CD14-positive monocyte (primary cell): ENCODE measurements around the gene ASF1A. TPM values are rescaled to one million over a fixed set of nuclear protein-coding genes. Genes with fewer than 3 reads are reported as not detected.

ENCODE experiments used
- DNase-seq, 3 donors: peaks; one replicate each; pipeline ENCODE4 v3.0.0-alpha.2; 2011 to 2022
- H2AFZ ChIP-seq: 2 replicates; pipeline ENCODE4 v1.6.0; 2012; ENCODE audit warnings: mild to moderate bottlenecking, low read depth, low read length, inconsistent platforms; ENCODE audit not compliant: insufficient read depth, poor library complexity, severe bottlenecking
- H3K27ac ChIP-seq, 2 donors: 1 replicate in 1 of 2; 2 replicates in 1 of 2; pipeline ENCODE4 v1.5.1; 2012 to 2013; ENCODE audit warnings: low read length in 2 of 2, control low read depth in 1 of 2, inconsistent platforms in 1 of 2, low read depth in 1 of 2, mild to moderate bottlenecking in 1 of 2
- H3K27me3 ChIP-seq, 2 donors: one replicate each; pipeline versions ENCODE4 v1.6.0 to v1.6.1; 2011 to 2013; ENCODE audit warnings: low read length in 2 of 2; ENCODE audit not compliant: control insufficient read depth in 2 of 2, insufficient read depth in 2 of 2
- H3K36me3 ChIP-seq, 2 donors: replicated peaks in 1 of 2; 1 replicate in 1 of 2; 2 replicates in 1 of 2; pipeline versions ENCODE4 v1.5.1 to v1.6.1; 2012 to 2013; ENCODE audit warnings: low read length in 2 of 2, control low read depth in 1 of 2, inconsistent platforms in 1 of 2, mild to moderate bottlenecking in 1 of 2; ENCODE audit not compliant: insufficient read depth in 2 of 2, control insufficient read depth in 1 of 2
- H3K4me1 ChIP-seq, 2 donors: 1 replicate in 1 of 2; 2 replicates in 1 of 2; pipeline versions ENCODE4 v1.5.1 to v1.6.1; 2012 to 2013; ENCODE audit warnings: low read length in 2 of 2, control low read depth in 1 of 2, inconsistent platforms in 1 of 2, mild to moderate bottlenecking in 1 of 2, moderate library complexity in 1 of 2; ENCODE audit not compliant: insufficient read depth in 2 of 2, control insufficient read depth in 1 of 2
- H3K4me2 ChIP-seq: replicated peaks from 2 replicates; pipeline ENCODE3; 2012; ENCODE audit warnings: low read length, moderate library complexity, mild to moderate bottlenecking; ENCODE audit not compliant: poor library complexity, severe bottlenecking; ENCODE audit errors: extremely low read depth
- H3K4me3 ChIP-seq, 3 experiments: fragments of 200-600 bp in 1 of 3; sonication (generic) in 1 of 3; replicated peaks in 1 of 3; 1 replicate in 2 of 3; 2 replicates in 1 of 3; pipeline ENCODE4 v1.5.1; 2011 to 2013; ENCODE audit warnings: low read length in 3 of 3, mild to moderate bottlenecking in 3 of 3, control low read depth in 2 of 3, low read depth in 2 of 3, inconsistent platforms in 1 of 3, moderate library complexity in 1 of 3
- H3K79me2 ChIP-seq: 2 replicates; pipeline ENCODE4 v1.6.0; 2012; ENCODE audit warnings: mild to moderate bottlenecking, control low read depth, inconsistent platforms, low read length, moderate library complexity; ENCODE audit not compliant: insufficient read depth
- H3K9ac ChIP-seq: 2 replicates; pipeline ENCODE4 v1.6.0; 2017; ENCODE audit warnings: low read length, mild to moderate bottlenecking; ENCODE audit not compliant: insufficient read depth, poor library complexity, severe bottlenecking
- H3K9me3 ChIP-seq, 2 donors: replicated peaks in 1 of 2; 1 replicate in 1 of 2; 2 replicates in 1 of 2; pipeline versions ENCODE4 v1.5.1 to v1.6.1; 2012 to 2013; ENCODE audit warnings: low read length in 2 of 2, control low read depth in 1 of 2; ENCODE audit not compliant: control insufficient read depth in 1 of 2, insufficient read depth in 1 of 2
- H4K20me1 ChIP-seq: 2 replicates; pipeline ENCODE4 v1.6.0; 2012; ENCODE audit warnings: mild to moderate bottlenecking, low read length, control low read depth, moderate library complexity; ENCODE audit not compliant: insufficient read depth
- H3K27ac Mint-ChIP-seq, 7 donors: one replicate each; pipeline ENCODE4 v1.8.0; 2020; ENCODE audit warnings: mild to moderate bottlenecking in 7 of 7, mixed read lengths in 7 of 7, moderate library complexity in 6 of 7, inconsistent platforms in 2 of 7
- H3K27me3 Mint-ChIP-seq, 3 donors: one replicate each; pipeline ENCODE4 v1.8.0; 2021 to 2022; ENCODE audit warnings: low read depth in 3 of 3, mild to moderate bottlenecking in 3 of 3, mixed read lengths in 3 of 3, moderate library complexity in 3 of 3, inconsistent platforms in 1 of 3
- H3K36me3 Mint-ChIP-seq, 2 donors: one replicate each; pipeline ENCODE4 v1.8.0; 2020; ENCODE audit warnings: mixed read lengths in 2 of 2, inconsistent platforms in 1 of 2, mild to moderate bottlenecking in 1 of 2
- H3K4me1 Mint-ChIP-seq: one replicate; pipeline ENCODE4 v1.8.0; 2020; ENCODE audit warnings: mild to moderate bottlenecking, mixed read lengths
- H3K4me3 Mint-ChIP-seq, 2 donors: one replicate each; pipeline ENCODE4 v1.8.0; 2020; ENCODE audit warnings: mild to moderate bottlenecking in 2 of 2, mixed read lengths in 2 of 2, moderate library complexity in 1 of 2
- H3K9me3 Mint-ChIP-seq, 7 donors: one replicate each; pipeline ENCODE4 v1.8.0; 2020 to 2022; ENCODE audit warnings: mixed read lengths in 7 of 7, mild to moderate bottlenecking in 6 of 7, moderate library complexity in 6 of 7, inconsistent platforms in 2 of 7
- WGBS: methylation state at CpG from one replicate; pipeline ENCODE4 v1.1.5; 2013; ENCODE audit warnings: missing lambda C conversion rate; ENCODE audit not compliant: insufficient coverage; 5-methylcytosine and 5-hydroxymethylcytosine counted together
- intact Hi-C, 2 donors: fragments of 100-400 bp; cut with micrococcal nuclease; formaldehyde crosslinking; loops; one replicate each; pipeline versions ENCODE4 v1.15.0 to v1.15.1; 2023
- polyA plus RNA-seq, 3 donors: library from polyadenylated mRNA; depleted of rRNA in 1 of 3; unstranded in 2 of 3; stranded (reverse) in 1 of 3; fragments of 300-500 nt in 2 of 3; fragments of >200 nt in 1 of 3; fragmentation: Illumina TruSeq in 2 of 3; gene quantifications; 1 replicate in 2 of 3; 2 replicates in 1 of 3; pipeline ENCODE4 v1.2.3, GENCODE V29; 2012 to 2021
- TF ChIP-seq, protein P1 (sequence below): fragments of 200-600 bp; IDR thresholded peaks from one replicate; pipeline ENCODE4 v1.8.0; 2022; ENCODE audit warnings: antibody characterized with exemption, mild to moderate bottlenecking

Gene ASF1A
- polyA plus RNA-seq, 3 donors, result 3.1 to 14.4 (median 10.5) TPM

DNA sequence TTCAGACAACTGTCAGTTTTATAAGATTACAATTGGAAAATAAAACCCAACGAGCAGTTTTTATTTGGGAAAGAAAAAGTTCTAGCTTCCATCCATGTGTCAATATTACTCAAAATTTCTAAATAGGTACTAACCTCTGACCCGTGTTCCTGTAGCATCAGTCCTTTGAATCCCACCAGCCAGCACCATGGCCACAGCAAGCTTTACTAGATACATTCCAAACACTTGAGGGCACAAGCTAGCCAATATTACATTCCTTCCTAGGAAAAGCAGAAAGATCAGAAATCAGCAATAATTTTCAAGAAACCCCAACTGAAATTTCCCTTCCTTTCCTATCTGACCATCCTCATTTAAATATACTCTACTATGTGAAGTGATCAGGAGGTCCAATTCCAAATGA is 19.2 kb downstream of the ASF1A start:
- Histone ChIP-seq H3K4me2 (no peak overlapping the region), H2AFZ (no peak overlapping the region), H3K36me3 (peaks cover 91 to 95% of the 10 kb centered on the region in 2 donors), H3K79me2 (no peaks in the 10 kb centered on the region), H3K4me3 (no peak overlapping the region), H3K27me3 (no peaks in the 10 kb centered on the region), H3K27ac (no peak overlapping the region), H3K4me1 (no peaks in the 10 kb centered on the region), H3K9me3 (no peaks in the 10 kb centered on the region), H3K9ac (no peak overlapping the region), H4K20me1 (peaks cover 5% of the 10 kb centered on the region)
- Mint-ChIP-seq H3K9me3 (no peaks in the 10 kb centered on the region), H3K36me3 (peaks cover 65 to 84% of the 10 kb centered on the region in 2 donors), H3K27me3 (no peaks in the 10 kb centered on the region), H3K27ac (no peak overlapping the region), H3K4me1 (no peaks in the 10 kb centered on the region), H3K4me3 (no peak overlapping the region)
- intact Hi-C loops, result no loop called here
- 100% methylated on average over 1 of the region's 2 CpGs for WGBS
- DNase-seq, result no peak
- TF ChIP-seq, protein P1, sequence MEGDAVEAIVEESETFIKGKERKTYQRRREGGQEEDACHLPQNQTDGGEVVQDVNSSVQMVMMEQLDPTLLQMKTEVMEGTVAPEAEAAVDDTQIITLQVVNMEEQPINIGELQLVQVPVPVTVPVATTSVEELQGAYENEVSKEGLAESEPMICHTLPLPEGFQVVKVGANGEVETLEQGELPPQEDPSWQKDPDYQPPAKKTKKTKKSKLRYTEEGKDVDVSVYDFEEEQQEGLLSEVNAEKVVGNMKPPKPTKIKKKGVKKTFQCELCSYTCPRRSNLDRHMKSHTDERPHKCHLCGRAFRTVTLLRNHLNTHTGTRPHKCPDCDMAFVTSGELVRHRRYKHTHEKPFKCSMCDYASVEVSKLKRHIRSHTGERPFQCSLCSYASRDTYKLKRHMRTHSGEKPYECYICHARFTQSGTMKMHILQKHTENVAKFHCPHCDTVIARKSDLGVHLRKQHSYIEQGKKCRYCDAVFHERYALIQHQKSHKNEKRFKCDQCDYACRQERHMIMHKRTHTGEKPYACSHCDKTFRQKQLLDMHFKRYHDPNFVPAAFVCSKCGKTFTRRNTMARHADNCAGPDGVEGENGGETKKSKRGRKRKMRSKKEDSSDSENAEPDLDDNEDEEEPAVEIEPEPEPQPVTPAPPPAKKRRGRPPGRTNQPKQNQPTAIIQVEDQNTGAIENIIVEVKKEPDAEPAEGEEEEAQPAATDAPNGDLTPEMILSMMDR, result no peak

- Histone ChIP-seq H3K27ac (peak overlapping the region in 1 of 2 donors; percentile 22), H3K9ac (no peak overlapping the region), H3K4me2 (no peak overlapping the region), H4K20me1 (peaks cover 5% of the 10 kb centered on the region), H3K36me3 (peaks cover 82 to 95% of the 10 kb centered on the region in 2 donors), H3K79me2 (no peaks in the 10 kb centered on the region), H2AFZ (no peak overlapping the region), H3K4me1 (no peaks in the 10 kb centered on the region), H3K27me3 (no peaks in the 10 kb centered on the region), H3K9me3 (no peaks in the 10 kb centered on the region), H3K4me3 (no peak overlapping the region)
- intact Hi-C loops, result no loop called here
- Mint-ChIP-seq H3K36me3 (peaks cover 67 to 84% of the 10 kb centered on the region in 2 donors), H3K4me3 (no peak overlapping the region), H3K4me1 (no peaks in the 10 kb centered on the region), H3K27ac (peak overlapping the region in 5 of 7 donors; percentile 12 to 56 (median 22)), H3K9me3 (no peaks in the 10 kb centered on the region), H3K27me3 (no peaks in the 10 kb centered on the region)
- DNase-seq, result no peak
- TF ChIP-seq, protein P1, result no peak
Observed at GRCh38 chr6:118914598-118914997, 20.6 kb downstream of the ASF1A start.
